Loucy (cell line): ENCODE measurements around the gene DNAH6.

Experiments used
- H2AFZ ChIP-seq: fragments of 200-600 bp; sonication (generic); 2 replicates; pipeline ENCODE4 v1.6.0; 2016; ENCODE audit warnings: antibody characterized with exemption, mild to moderate bottlenecking, low read length, moderate library complexity
- H3F3A ChIP-seq: fragments of 200-600 bp; 2 replicates; pipeline ENCODE4 v1.6.0; 2016; ENCODE audit warnings: antibody characterized with exemption, low read depth, mild to moderate bottlenecking
- H3K27me3 ChIP-seq: fragments of 200-600 bp; sonication (generic); 2 replicates; pipeline ENCODE4 v1.6.1; 2014; ENCODE audit warnings: low read length, mild to moderate bottlenecking; ENCODE audit not compliant: insufficient read depth, poor library complexity, severe bottlenecking
- H3K36me3 ChIP-seq: fragments of 200-600 bp; sonication (generic); 2 replicates; pipeline ENCODE4 v1.6.1; 2016; ENCODE audit warnings: low read length; ENCODE audit not compliant: insufficient read depth
- H3K4me1 ChIP-seq: fragments of 200-600 bp; sonication (generic); 2 replicates; pipeline ENCODE4 v1.5.1; 2014; ENCODE audit warnings: low read length, mild to moderate bottlenecking; ENCODE audit not compliant: insufficient read depth, poor library complexity, severe bottlenecking
- H3K4me2 ChIP-seq: fragments of 200-600 bp; sonication (generic); 2 replicates; pipeline ENCODE4 v1.6.0; 2014; ENCODE audit warnings: antibody characterized with exemption, low read length, low read depth, mild to moderate bottlenecking; ENCODE audit not compliant: poor library complexity, severe bottlenecking
- H3K4me3 ChIP-seq: fragments of 200-600 bp; sonication (generic); 2 replicates; pipeline ENCODE4 v1.5.1; 2014; ENCODE audit warnings: low read length, mild to moderate bottlenecking, mixed read lengths; ENCODE audit not compliant: poor library complexity, severe bottlenecking
- H3K79me2 ChIP-seq: fragments of 200-600 bp; sonication (generic); 2 replicates; pipeline ENCODE4 v1.6.1; 2014; ENCODE audit warnings: low read length; ENCODE audit not compliant: insufficient read depth
- H3K9ac ChIP-seq: fragments of 200-600 bp; sonication (generic); 2 replicates; pipeline ENCODE4 v1.6.0; 2014; ENCODE audit warnings: mild to moderate bottlenecking, low read depth, low read length, moderate library complexity; ENCODE audit not compliant: poor library complexity, severe bottlenecking
- H3K9me2 ChIP-seq: fragments of 200-600 bp; sonication (generic); replicated peaks from 2 replicates; pipeline ENCODE4 v1.6.1; 2016; ENCODE audit warnings: low read depth, low read length, mixed read lengths
- H3K9me3 ChIP-seq: fragments of 200-600 bp; sonication (generic); 2 replicates; pipeline ENCODE4 v1.6.1; 2014; ENCODE audit warnings: mild to moderate bottlenecking, antibody characterized with exemption, low read length, low read depth; ENCODE audit not compliant: insufficient read depth
- H4K20me1 ChIP-seq: fragments of 200-600 bp; sonication (generic); 2 replicates; pipeline ENCODE4 v1.6.0; 2014; ENCODE audit warnings: antibody characterized with exemption, low read length, mild to moderate bottlenecking; ENCODE audit not compliant: insufficient read depth, poor library complexity, severe bottlenecking
- EZH2phosphoT487 ChIP-seq: fragments of 200-600 bp; IDR thresholded peaks from 2 replicates; pipeline ENCODE4 v1.6.1; 2018; ENCODE audit warnings: antibody characterized with exemption, mild to moderate bottlenecking, moderate library complexity, borderline replicate concordance
- TF ChIP-seq, protein P1 (sequence below): fragments of 200-600 bp; sonication (generic); conservative IDR thresholded peaks from 2 replicates; pipeline ENCODE4 v1.5.1; 2014; ENCODE audit warnings: mild to moderate bottlenecking, antibody characterized with exemption, low read length

The DNAH6 gene

DNA sequence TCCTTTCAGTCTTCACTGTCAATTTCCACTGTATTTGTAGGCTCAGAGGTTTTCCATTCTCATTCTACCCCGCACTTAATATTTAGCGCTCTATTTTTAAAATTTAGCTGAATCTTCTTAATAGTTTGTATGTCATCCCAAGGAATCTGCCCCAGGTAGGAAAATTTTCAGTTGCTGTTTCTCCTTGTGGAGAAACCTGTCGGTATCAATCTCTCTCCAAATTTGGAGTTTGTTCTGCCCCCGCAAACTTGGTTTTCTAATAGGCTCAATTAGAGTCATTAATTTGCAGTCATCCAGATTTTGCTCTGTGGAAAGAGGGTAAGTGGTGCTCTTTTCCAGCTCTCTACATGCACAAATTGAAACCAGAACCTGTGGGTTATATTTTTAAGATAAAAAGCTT lies 87.6 kb downstream of the DNAH6 start:
- Histone ChIP-seq H4K20me1 (no peaks in the 10 kb centered on the region), H3K36me3 (no peaks in the 10 kb centered on the region), H3K4me2 (no peak overlapping the region), H3K9me2 (no peaks in the 10 kb centered on the region), H3K4me1 (no peaks in the 10 kb centered on the region), H3K9ac (no peak overlapping the region), H3F3A (no peaks in the 10 kb centered on the region), H2AFZ (no peak overlapping the region), H3K9me3 (no peaks in the 10 kb centered on the region), H3K79me2 (no peaks in the 10 kb centered on the region), H3K27me3 (no peaks in the 10 kb centered on the region), H3K4me3 (no peak overlapping the region)
- no peak for TF ChIP-seq EZH2phosphoT487

DNA sequence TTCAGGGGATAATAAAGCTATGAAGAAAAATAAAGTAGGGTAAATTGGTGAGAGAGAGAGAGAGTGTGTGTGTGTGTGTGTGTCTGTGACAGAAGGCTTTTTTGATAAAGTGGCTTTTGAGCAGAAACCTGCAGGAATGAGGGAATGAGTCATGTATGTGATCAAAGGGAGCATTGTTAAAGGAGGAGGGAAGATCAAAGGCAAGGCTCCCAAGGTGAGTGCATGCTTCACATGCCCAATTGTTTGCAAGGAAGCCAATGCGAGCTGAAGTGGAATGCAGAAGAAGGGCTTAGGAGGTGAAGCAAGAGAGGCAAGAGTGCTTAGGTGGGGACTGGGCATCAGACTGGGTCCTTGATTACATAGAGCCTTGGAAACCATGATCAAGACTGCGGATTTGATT lies 96.8 kb downstream of the DNAH6 start:
- no peaks in the 10 kb centered on the region for H3K9me2 ChIP-seq
- H3K79me2 ChIP-seq: no peaks in the 10 kb centered on the region
- H3K4me2 ChIP-seq: no peak overlapping the region
- no peaks in the 10 kb centered on the region for H3K4me1 ChIP-seq
- no peak overlapping the region for H3K4me3 ChIP-seq
- TF ChIP-seq, protein P1, sequence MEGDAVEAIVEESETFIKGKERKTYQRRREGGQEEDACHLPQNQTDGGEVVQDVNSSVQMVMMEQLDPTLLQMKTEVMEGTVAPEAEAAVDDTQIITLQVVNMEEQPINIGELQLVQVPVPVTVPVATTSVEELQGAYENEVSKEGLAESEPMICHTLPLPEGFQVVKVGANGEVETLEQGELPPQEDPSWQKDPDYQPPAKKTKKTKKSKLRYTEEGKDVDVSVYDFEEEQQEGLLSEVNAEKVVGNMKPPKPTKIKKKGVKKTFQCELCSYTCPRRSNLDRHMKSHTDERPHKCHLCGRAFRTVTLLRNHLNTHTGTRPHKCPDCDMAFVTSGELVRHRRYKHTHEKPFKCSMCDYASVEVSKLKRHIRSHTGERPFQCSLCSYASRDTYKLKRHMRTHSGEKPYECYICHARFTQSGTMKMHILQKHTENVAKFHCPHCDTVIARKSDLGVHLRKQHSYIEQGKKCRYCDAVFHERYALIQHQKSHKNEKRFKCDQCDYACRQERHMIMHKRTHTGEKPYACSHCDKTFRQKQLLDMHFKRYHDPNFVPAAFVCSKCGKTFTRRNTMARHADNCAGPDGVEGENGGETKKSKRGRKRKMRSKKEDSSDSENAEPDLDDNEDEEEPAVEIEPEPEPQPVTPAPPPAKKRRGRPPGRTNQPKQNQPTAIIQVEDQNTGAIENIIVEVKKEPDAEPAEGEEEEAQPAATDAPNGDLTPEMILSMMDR: no peak
- TF ChIP-seq EZH2phosphoT487: no peak
- no peak overlapping the region for H2AFZ ChIP-seq
- H3K36me3 ChIP-seq: no peaks in the 10 kb centered on the region
- H3F3A ChIP-seq: no peaks in the 10 kb centered on the region
- H3K9ac ChIP-seq: no peak overlapping the region
- no peaks in the 10 kb centered on the region for H3K9me3 ChIP-seq
- H3K27me3 ChIP-seq: no peaks in the 10 kb centered on the region
- no peaks in the 10 kb centered on the region for H4K20me1 ChIP-seq

DNA sequence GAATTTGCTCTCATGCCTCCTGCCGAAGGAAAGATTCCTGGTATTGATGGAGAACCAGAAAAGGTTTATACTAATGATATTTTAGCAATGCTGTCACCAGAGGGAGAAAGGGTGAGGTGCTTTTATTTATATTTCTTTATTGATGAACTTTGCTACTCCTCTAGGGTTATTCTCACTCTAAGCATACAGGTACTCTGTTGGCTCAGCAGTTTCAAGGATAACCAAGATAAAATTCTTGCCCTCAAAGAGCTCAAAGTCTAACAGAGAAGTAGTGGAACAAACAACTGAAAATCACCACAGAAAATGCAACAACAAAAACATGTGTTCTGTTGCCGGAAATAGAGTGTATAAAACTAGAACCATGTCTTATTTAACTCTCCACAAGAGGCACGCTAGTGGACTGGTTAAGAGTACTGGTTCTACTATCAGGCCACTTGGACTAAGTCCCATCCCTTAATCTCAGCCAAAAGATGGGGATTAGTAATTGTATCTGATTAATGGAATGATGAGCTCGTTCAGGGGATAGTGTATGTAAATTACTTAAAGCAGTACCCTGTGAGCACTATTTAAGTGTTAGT lies 103.6 kb downstream of the DNAH6 start:
- Histone ChIP-seq H3K9me3 (no peaks in the 10 kb centered on the region), H3K9ac (no peak overlapping the region), H3K4me2 (no peak overlapping the region), H2AFZ (no peak overlapping the region), H3K27me3 (no peaks in the 10 kb centered on the region), H3K79me2 (no peaks in the 10 kb centered on the region), H4K20me1 (no peaks in the 10 kb centered on the region), H3K4me3 (no peak overlapping the region), H3K9me2 (no peaks in the 10 kb centered on the region), H3F3A (no peaks in the 10 kb centered on the region), H3K36me3 (no peaks in the 10 kb centered on the region), H3K4me1 (no peaks in the 10 kb centered on the region)
- TF ChIP-seq, protein P1: no peak
- TF ChIP-seq EZH2phosphoT487: no peak

DNA sequence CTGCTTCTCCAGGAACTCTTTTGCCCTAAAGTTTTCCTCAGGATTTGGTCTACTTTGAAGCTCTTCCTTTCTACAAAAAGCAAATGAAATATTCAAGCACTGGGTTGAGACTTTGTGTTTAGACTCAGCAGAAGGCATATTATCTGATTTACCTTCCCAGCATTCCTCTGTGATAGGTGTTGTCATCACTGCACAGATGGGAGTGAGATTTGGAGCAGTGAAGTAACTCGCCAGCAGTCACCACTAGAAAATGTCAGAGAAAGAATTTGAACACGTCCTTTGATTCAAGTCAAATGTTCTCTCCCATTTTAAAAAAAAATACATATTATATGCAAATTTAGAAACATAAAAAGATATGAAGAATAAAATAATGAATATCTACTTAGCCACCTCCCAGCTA lies 112.2 kb downstream of the DNAH6 start:
- Histone ChIP-seq H3K79me2 (no peaks in the 10 kb centered on the region), H3K4me3 (no peak overlapping the region), H3K9ac (no peak overlapping the region), H3K4me2 (no peak overlapping the region), H3F3A (no peaks in the 10 kb centered on the region; the same call in 1 of the 2 replicates), H3K9me3 (no peaks in the 10 kb centered on the region), H4K20me1 (no peaks in the 10 kb centered on the region), H2AFZ (no peak overlapping the region), H3K4me1 (no peaks in the 10 kb centered on the region), H3K9me2 (no peaks in the 10 kb centered on the region), H3K36me3 (no peaks in the 10 kb centered on the region), H3K27me3 (no peaks in the 10 kb centered on the region)
- TF ChIP-seq, protein P1: no peak
- no peak for TF ChIP-seq EZH2phosphoT487
